BLaER1 (cell line): ENCODE data around the gene BPIFB3.

ENCODE experiments used
- H3K27ac ChIP-seq: shearing (Covaris generic); formaldehyde crosslinking; 2 replicates; pipeline ENCODE4 v1.8.1; 2022
- H3K27me3 ChIP-seq: shearing (Covaris generic); formaldehyde crosslinking; 2 replicates; pipeline ENCODE4 v1.8.1; 2022
- H3K36me3 ChIP-seq: shearing (Covaris generic); formaldehyde crosslinking; 2 replicates; pipeline ENCODE4 v1.8.1; 2022
- H3K4me1 ChIP-seq: shearing (Covaris generic); formaldehyde crosslinking; 2 replicates; pipeline ENCODE4 v1.8.1; 2022
- H3K4me2 ChIP-seq: shearing (Covaris generic); formaldehyde crosslinking; 2 replicates; pipeline ENCODE4 v1.8.1; 2022
- H3K4me3 ChIP-seq: shearing (Covaris generic); formaldehyde crosslinking; 2 replicates; pipeline ENCODE4 v1.8.1; 2022
- H3K9ac ChIP-seq: shearing (Covaris generic); formaldehyde crosslinking; 2 replicates; pipeline ENCODE4 v1.8.1; 2022
- H3K9me3 ChIP-seq: shearing (Covaris generic); formaldehyde crosslinking; 2 replicates; pipeline ENCODE4 v1.8.1; 2022
- H4K20me1 ChIP-seq: shearing (Covaris generic); formaldehyde crosslinking; 2 replicates; pipeline ENCODE4 v1.8.1; 2022
- Cebpa-rat ChIP-seq: shearing (Covaris generic); IDR thresholded peaks from 2 replicates; pipeline ENCODE4 v1.8.1; 2022

BPIFB3 gene

DNA sequence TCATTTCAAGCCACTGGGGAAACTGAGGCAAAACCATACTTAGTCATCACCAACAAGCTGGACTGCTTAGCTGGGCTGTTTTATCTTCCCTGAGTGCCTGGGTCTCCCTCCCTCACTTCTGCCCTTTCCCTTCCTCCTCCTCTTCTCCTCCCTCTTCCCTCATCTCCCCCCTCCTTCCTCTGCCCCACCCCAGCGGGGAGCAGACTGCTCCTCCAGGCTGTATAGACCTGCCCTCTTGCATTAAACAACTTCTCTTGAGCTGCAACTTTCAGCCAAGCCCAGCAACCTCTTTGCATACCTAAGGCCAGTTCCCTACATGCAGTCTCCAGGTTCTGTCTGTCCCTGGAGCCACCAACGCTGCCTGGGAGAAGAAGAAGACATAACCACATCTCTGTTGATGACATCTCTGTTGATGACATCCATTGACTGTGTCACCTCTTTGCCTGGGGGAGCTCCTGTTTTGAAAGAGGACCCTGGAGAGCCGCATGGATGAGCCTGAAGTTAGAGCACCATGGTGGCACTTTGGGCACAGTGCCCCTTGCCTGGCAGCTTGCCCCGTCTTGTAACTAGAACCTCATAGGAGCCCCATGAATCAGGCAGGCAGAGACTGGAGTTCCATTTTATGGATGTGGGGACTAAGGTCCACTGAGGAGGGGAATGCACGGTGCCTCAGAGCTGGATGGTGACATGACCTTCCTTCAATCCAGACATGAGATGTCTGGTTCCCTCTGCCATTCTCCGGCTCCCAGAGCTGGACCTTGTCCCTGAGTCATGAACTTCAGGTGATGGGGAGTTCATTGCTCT is 30.1 kb upstream of the BPIFB3 start:
- TF ChIP-seq Cebpa-rat = no peak
- H3K4me1 ChIP-seq = no peaks in the 10 kb centered on the region
- H3K27ac ChIP-seq = no peak overlapping the region
- H3K4me3 ChIP-seq = no peak overlapping the region
- no peaks in the 10 kb centered on the region for H4K20me1 ChIP-seq
- no peaks in the 10 kb centered on the region for H3K36me3 ChIP-seq
- no peak overlapping the region for H3K4me2 ChIP-seq
- no peak overlapping the region for H3K9ac ChIP-seq
- H3K27me3 ChIP-seq = no peaks in the 10 kb centered on the region
- no peaks in the 10 kb centered on the region for H3K9me3 ChIP-seq

GRCh38 chr20:33024243-33024560 is 29.5 kb upstream of the BPIFB3 start:
- no peaks in the 10 kb centered on the region for H3K4me1 ChIP-seq
- no peak overlapping the region for H3K9ac ChIP-seq
- TF ChIP-seq Cebpa-rat = no peak
- no peak overlapping the region for H3K4me3 ChIP-seq
- H3K27ac ChIP-seq = no peak overlapping the region
- no peaks in the 10 kb centered on the region for H3K27me3 ChIP-seq
- H3K9me3 ChIP-seq = no peaks in the 10 kb centered on the region
- no peaks in the 10 kb centered on the region for H4K20me1 ChIP-seq
- H3K4me2 ChIP-seq = no peak overlapping the region
- H3K36me3 ChIP-seq = no peaks in the 10 kb centered on the region

DNA sequence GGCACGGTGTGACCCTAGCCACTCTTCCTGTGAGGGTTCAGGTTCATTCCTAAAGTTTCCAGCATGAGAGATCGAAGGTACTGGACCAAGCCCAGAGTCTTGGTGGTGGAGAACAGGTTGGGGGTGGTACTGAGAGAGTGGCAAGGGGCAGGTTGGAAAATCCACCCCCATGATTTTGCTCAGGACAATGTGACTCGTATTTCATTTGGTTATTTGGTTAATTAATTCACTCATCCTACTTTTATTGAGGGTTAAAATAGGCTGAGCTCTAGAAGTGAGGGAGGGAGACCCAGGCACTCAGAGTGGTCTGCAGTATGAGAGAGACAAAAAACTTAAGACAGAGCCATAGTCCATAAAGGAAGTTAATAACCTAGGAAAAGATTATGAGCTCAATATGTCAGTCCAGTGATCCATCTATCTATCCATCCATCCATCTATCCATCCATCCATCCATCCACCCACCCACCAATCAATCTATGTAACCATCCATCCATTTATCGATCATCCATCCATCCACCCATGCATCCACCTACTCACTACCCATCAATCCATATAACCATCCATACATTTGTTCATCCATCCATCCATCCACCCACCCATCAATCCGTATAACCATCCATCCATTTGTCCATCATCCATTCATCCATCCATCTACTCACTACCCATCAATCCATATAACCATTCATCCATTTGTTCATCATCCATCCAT is 28.9 kb upstream of the BPIFB3 start:
- Histone ChIP-seq H3K4me1 (no peaks in the 10 kb centered on the region), H3K27ac (no peak overlapping the region)

GRCh38 chr20:33025318-33025876 is 28.3 kb upstream of the BPIFB3 start:
- H3K36me3 ChIP-seq = no peaks in the 10 kb centered on the region
- no peaks in the 10 kb centered on the region for H3K27me3 ChIP-seq
- H3K9me3 ChIP-seq = no peaks in the 10 kb centered on the region
- no peak overlapping the region for H3K4me2 ChIP-seq
- H4K20me1 ChIP-seq = no peaks in the 10 kb centered on the region
- no peak overlapping the region for H3K9ac ChIP-seq
- H3K4me3 ChIP-seq = no peak overlapping the region
- no peak overlapping the region for H3K27ac ChIP-seq
- H3K4me1 ChIP-seq = no peaks in the 10 kb centered on the region
- TF ChIP-seq Cebpa-rat = no peak

More for the DNA sequence above, 28.9 kb upstream of the BPIFB3 start:
- Histone ChIP-seq H3K4me3 (no peak overlapping the region), H4K20me1 (no peaks in the 10 kb centered on the region), H3K36me3 (no peaks in the 10 kb centered on the region), H3K4me2 (no peak overlapping the region), H3K9ac (no peak overlapping the region), H3K27me3 (no peaks in the 10 kb centered on the region), H3K9me3 (no peaks in the 10 kb centered on the region)
- TF ChIP-seq Cebpa-rat = no peak

- Histone ChIP-seq H3K9me3 (no peaks in the 10 kb centered on the region), H3K27me3 (no peaks in the 10 kb centered on the region), H3K9ac (no peak overlapping the region), H3K36me3 (no peaks in the 10 kb centered on the region), H3K4me3 (no peak overlapping the region), H3K4me2 (no peak overlapping the region), H3K4me1 (no peaks in the 10 kb centered on the region), H4K20me1 (no peaks in the 10 kb centered on the region), H3K27ac (no peak overlapping the region)
- TF ChIP-seq Cebpa-rat = no peak
Measured at GRCh38 chr20:33026072-33026778, 27.5 kb upstream of the BPIFB3 start.

DNA sequence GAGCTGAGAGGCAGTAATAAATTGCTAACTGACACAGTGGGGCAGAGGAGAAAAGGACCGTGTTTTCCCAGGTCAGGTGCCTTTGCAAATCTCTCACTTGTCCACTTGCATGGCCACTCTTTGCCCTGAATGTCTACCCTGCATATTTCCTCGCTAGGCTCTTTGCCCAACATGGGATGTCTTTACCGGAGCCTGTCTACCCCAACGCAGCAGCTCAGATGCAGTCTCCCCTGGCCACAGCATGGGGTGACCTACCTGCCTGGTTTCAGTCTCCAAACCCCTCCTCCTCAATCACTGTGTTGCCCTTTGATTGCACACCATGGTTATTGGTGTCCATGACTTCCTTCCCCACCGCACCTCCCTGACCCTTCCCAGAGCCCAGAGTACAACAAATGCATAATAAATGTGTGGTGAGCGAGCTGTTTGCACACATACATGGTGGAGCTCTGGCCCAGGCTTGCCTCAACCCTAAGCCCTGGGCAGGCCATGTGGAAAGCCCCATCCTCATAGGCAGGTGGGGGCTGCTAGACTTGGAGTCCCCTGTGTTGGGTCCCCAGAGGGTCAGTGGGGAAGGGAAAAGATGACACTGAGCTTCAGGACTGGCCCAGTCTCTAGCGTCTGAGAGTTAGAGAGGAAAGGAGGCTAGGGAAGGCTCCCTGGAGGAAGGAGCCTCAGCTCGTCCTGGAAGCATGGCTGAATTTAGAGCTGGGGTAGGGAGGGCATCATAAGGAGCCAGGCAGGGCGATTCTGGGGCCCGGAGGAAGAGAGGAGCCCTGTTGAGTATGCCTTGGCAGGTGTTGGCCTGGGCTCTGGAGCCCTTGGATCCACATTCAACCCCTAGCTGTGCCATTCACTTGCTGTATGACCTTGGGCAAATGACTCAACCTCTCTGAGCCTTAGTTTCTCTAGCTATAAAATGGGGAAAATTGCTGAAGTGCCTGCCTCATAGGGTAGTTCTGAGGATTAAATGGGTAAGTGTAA is 26.6 kb upstream of the BPIFB3 start:
- Histone ChIP-seq H3K4me1 (no peaks in the 10 kb centered on the region), H3K36me3 (no peaks in the 10 kb centered on the region), H3K9ac (no peak overlapping the region), H4K20me1 (no peaks in the 10 kb centered on the region), H3K27me3 (no peaks in the 10 kb centered on the region), H3K4me3 (no peak overlapping the region), H3K9me3 (no peaks in the 10 kb centered on the region), H3K4me2 (no peak overlapping the region), H3K27ac (no peak overlapping the region)
- TF ChIP-seq Cebpa-rat = no peak

GRCh38 chr20:33027769-33028751 is 25.6 kb upstream of the BPIFB3 start:
- no peak for TF ChIP-seq Cebpa-rat
- no peaks in the 10 kb centered on the region for H3K4me1 ChIP-seq
- H3K4me3 ChIP-seq = no peak overlapping the region
- no peaks in the 10 kb centered on the region for H3K9me3 ChIP-seq
- no peaks in the 10 kb centered on the region for H4K20me1 ChIP-seq
- no peak overlapping the region for H3K9ac ChIP-seq
- H3K27ac ChIP-seq = no peak overlapping the region
- no peaks in the 10 kb centered on the region for H3K27me3 ChIP-seq
- no peaks in the 10 kb centered on the region for H3K36me3 ChIP-seq
- H3K4me2 ChIP-seq = no peak overlapping the region

GRCh38 chr20:33028875-33029274 is 24.8 kb upstream of the BPIFB3 start:
- H3K36me3 ChIP-seq = no peaks in the 10 kb centered on the region
- no peak for TF ChIP-seq Cebpa-rat
- H3K4me1 ChIP-seq = no peaks in the 10 kb centered on the region
- no peak overlapping the region for H3K27ac ChIP-seq
- H3K27me3 ChIP-seq = no peaks in the 10 kb centered on the region
- no peak overlapping the region for H3K4me3 ChIP-seq
- H3K9ac ChIP-seq = no peak overlapping the region
- no peak overlapping the region for H3K4me2 ChIP-seq
- no peaks in the 10 kb centered on the region for H4K20me1 ChIP-seq
- H3K9me3 ChIP-seq = no peaks in the 10 kb centered on the region
